SJSA1 (cell line): Measurements from ENCODE around the gene FCN1. TPM values are rescaled to one million over a fixed set of nuclear protein-coding genes. Genes with fewer than 3 reads are reported as not detected.

ENCODE experiments used
- DNase-seq, 2 experiments: peaks; one replicate each; pipeline ENCODE4 v3.0.0-alpha.2; 2015 to 2020; ENCODE audit warnings: low spot score in 2 of 2, low read depth in 1 of 2
- H3K27ac ChIP-seq: fragments of 250-450 bp; sonication (Bioruptor Pico); 2 replicates; pipeline ENCODE4 v1.5.1; 2020; ENCODE audit warnings: mild to moderate bottlenecking, moderate library complexity
- H3K27me3 ChIP-seq: fragments of 250-450 bp; sonication (Bioruptor Pico); replicated peaks from 2 replicates; pipeline ENCODE4 v1.5.1; 2020; ENCODE audit warnings: mild to moderate bottlenecking, moderate library complexity
- H3K36me3 ChIP-seq: fragments of 250-450 bp; sonication (Bioruptor Pico); 2 replicates; pipeline ENCODE4 v1.5.1; 2020; ENCODE audit warnings: mild to moderate bottlenecking
- H3K4me1 ChIP-seq: fragments of 250-450 bp; sonication (Bioruptor Pico); replicated peaks from 2 replicates; pipeline ENCODE4 v1.6.1; 2021; ENCODE audit warnings: mild to moderate bottlenecking
- H3K4me3 ChIP-seq: fragments of 250-450 bp; sonication (Bioruptor Pico); 2 replicates; pipeline ENCODE4 v1.5.1; 2020; ENCODE audit warnings: mild to moderate bottlenecking
- H3K9me3 ChIP-seq: fragments of 250-450 bp; sonication (Bioruptor Pico); replicated peaks from 2 replicates; pipeline ENCODE4 v1.5.1; 2020; ENCODE audit warnings: mild to moderate bottlenecking
- total RNA-seq: library from RNA; depleted of rRNA; stranded (reverse); fragments of >200 nt; shearing (Covaris generic); gene quantifications from 2 replicates; pipeline ENCODE4 v1.2.3, GENCODE V29; 2014

FCN1 gene
- total RNA-seq, 1 experiment from 2014 or later: not detected

DNA sequence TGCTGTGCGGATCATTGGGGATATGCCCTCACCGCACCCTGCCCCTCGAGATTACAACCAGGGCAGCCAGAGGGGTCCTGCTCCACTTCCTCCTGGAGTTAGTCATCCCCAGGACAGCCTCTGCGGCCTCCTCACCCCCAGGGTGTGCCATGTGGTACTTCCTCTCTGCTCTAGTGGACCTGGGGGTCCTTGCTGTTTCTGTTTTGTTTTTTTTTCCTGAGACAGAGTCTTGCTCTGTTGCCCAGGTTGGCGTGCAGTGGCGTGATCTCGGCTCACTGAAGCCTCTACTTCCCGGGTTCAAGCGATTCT is 5.2 kb upstream of the FCN1 start:
- Histone ChIP-seq H3K27me3 (no peaks in the 10 kb centered on the region; the same call in 1 of the 2 replicates), H3K4me1 (no peaks in the 10 kb centered on the region), H3K27ac (no peak overlapping the region), H3K4me3 (no peak overlapping the region), H3K9me3 (no peaks in the 10 kb centered on the region), H3K36me3 (no peaks in the 10 kb centered on the region)
- DNase-seq: peak in 1 of 2 experiments; percentile 12

DNA sequence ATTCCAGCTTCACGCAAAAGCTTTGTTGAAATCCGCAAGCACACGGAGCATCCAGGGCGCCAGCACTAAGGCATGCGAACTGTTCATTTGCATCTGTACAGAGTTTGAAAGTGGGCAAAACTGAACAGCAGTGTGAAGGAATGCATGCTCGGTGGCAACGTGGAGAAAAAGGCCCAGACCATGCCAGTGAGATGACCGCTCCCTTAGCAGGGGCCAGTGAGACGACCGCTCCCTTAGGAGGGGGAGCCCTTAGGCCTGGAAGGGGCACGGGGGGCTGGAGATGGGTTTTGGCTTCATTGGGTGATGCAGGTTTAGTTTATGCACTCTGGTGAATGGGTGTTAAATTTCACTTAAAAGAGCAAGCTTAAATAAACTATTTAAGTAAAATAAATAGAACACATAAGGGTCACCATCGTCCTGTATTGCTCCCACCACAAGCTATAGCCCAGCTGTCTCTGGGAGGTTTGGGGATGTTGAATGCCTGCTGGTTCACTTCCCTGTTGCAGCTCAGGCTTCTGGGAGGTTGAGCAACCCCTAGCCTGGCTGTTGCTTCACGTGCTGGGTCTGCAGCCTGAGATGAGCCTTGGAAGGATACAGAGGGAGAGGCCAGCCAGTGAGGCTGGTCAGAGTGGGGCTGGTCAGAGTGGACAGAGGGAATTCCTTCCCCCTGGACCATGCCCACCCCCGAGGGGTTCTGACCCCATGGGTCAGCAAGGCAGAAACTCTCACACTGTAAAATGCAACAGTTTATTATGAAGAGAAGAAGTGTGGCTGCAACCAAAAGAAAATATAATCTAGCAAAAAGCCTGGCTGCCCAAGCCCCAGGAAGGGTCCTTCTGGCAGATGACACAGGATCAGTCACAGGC is 4.6 kb upstream of the FCN1 start:
- Histone ChIP-seq H3K9me3 (no peaks in the 10 kb centered on the region), H3K4me3 (no peak overlapping the region), H3K27me3 (no peaks in the 10 kb centered on the region; the same call in 1 of the 2 replicates), H3K27ac (no peak overlapping the region), H3K36me3 (no peaks in the 10 kb centered on the region), H3K4me1 (no peaks in the 10 kb centered on the region)
- DNase-seq: peak in 1 of 2 experiments; percentile 26

DNA sequence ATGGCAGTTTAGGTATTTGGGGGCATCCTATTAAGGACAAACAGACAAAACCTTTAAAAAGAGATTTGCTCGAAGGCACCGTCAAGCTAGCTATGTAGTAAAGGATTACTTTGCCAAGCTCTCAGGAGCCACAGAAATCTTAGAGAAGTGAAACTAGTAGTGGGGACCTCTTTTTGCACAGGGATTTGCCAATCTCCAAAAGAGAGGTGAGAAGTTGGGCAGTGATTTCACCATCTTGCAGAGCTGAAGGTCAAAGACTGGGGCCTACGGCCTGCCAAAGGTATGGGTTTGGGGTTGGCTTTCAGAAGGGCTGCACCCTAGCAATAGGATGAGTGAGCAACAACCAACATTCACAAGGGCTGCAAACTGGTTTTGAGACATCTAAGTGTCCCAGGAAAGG is 1.6 kb upstream of the FCN1 start:
- no peaks in the 10 kb centered on the region for H3K36me3 ChIP-seq
- H3K27ac ChIP-seq: no peak overlapping the region
- no peaks in the 10 kb centered on the region; the same call in 1 of the 2 replicates for H3K27me3 ChIP-seq

DNA sequence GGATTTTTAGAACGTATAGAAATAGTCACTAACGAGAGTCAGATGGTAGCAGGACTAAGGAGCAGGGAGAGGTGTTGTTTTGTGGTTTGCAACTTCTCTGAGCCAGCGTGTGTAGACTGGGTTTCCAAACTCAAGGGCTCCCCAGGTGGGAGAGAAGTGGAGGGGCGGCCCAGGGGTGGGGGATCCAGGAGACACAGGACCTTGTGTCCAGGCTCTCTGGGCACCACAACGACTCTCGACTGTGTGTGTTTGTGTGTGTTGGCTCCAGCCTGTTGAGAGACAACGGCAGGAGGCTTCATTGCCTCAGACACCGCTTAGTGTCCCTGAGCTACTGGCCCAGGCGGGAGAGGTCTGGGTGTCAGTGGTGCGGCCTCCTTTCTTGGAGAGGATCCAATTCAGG is 934 bp upstream of the FCN1 start:
- Histone ChIP-seq H3K9me3 (no peaks in the 10 kb centered on the region), H3K36me3 (no peaks in the 10 kb centered on the region), H3K27ac (no peak overlapping the region), H3K4me1 (no peaks in the 10 kb centered on the region), H3K4me3 (no peak overlapping the region), H3K27me3 (no peaks in the 10 kb centered on the region; the same call in 1 of the 2 replicates)
- DNase-seq: peak in 1 of 2 experiments; percentile 26

More for the DNA sequence above, 1.6 kb upstream of the FCN1 start:
- no peak for DNase-seq
- H3K4me3 ChIP-seq: no peak overlapping the region
- H3K4me1 ChIP-seq: no peaks in the 10 kb centered on the region
- H3K9me3 ChIP-seq: no peaks in the 10 kb centered on the region

DNA sequence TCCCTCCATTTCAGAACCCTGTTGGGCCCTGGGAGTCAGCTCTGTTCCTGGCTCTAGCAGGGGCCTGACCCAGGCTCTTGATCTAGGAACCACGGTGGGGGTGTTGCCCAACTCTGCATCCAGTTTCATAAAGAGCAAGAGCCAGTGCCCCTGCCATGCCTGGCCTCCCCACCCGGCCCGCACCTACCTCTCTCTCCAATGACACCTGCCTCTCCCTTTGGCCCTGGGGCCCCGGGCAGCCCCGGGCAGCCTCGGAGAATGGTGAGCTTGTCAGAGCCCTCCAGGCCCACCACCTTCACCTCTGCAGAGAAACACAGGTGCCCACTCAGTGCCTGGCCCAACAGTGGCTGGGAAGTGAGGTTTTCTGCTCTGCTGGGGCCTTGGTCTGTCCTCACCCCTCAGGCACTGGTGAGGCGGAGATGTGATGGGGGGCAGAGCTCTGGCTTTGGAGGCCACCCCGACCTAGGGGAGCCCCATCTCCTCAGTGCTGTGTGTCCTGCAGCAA is 1.5 kb downstream of the FCN1 start:
- H3K27me3 ChIP-seq: peaks cover 3% of the 10 kb centered on the region; the same call in 1 of the 2 replicates

DNA sequence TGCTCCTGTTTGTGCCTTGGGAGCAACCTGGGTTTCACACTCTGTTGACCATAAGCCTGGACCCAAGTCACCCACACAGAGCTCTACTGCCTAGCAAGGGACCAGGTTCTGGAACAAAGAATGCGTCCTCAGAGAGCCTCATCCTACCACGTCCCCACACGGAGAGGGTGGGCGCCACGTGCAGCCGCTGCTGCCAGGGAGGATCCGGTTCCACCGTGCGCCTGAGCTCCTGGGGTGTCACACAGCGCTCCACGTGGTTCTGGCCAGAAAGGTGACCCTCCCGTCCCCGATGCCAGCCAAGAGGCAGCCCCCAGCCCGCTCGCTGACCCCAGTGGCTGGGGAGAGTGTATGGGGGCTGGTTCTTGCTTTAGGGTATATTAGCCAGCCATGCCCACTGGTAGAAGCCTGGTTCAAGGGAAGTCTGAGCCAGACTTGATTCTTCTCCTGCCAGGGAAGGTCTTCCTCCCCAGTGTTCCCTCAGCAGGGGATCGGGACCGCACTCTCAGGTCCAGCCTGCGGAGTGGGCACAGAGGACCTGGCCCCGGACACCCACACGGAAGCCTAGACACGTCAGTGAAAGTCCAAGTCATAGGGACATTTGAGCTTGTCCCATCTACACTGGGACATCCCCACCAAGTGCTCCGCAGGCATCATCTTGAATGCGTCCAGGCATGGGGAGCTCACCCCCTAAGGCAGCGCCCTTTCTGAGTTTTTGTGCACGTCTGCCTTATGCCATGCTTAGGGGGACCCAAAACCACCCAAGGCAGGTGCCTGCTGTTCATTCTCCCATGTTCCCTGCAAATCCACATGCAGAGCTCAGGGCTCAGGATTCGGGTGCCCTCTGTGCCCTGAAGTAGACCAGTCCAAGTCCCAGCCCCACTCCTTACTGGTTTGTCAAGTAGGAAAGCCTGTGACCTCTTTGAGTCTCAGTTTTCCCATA is 2.4 kb downstream of the FCN1 start:
- DNase-seq: peak in 1 of 2 experiments; percentile 22
- Histone ChIP-seq H3K4me1 (no peaks in the 10 kb centered on the region), H3K36me3 (no peaks in the 10 kb centered on the region), H3K27me3 (peaks cover 3% of the 10 kb centered on the region; the same call in 1 of the 2 replicates), H3K4me3 (no peak overlapping the region), H3K27ac (no peak overlapping the region), H3K9me3 (no peaks in the 10 kb centered on the region)

More for the DNA sequence above, 1.5 kb downstream of the FCN1 start:
- Histone ChIP-seq H3K9me3 (no peaks in the 10 kb centered on the region), H3K36me3 (no peaks in the 10 kb centered on the region), H3K4me3 (no peak overlapping the region), H3K4me1 (no peaks in the 10 kb centered on the region), H3K27ac (no peak overlapping the region)
- DNase-seq: peak in 1 of 2 experiments; percentile 34

DNA sequence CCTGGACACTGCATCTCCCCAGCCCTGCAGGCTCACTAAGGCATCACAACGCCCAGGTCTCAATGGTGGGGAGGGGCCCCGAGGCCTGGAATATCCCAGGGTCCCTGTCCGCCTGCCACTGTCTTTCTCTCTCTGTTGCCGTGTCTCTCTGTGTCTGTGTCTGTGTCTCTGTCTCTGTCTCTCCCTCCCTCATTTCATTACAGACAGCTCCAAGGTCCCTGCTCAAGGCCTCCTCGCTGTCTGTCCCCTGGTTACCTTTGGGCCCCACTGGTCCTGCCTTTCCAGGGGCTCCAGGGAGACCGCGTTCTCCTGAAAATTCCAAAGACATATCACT is 3.2 kb downstream of the FCN1 start:
- H3K4me3 ChIP-seq: no peak overlapping the region
- H3K27ac ChIP-seq: no peak overlapping the region
- H3K36me3 ChIP-seq: no peaks in the 10 kb centered on the region
- H3K9me3 ChIP-seq: no peaks in the 10 kb centered on the region
- H3K4me1 ChIP-seq: no peaks in the 10 kb centered on the region
- peaks cover 3% of the 10 kb centered on the region; the same call in 1 of the 2 replicates for H3K27me3 ChIP-seq
- no peak for DNase-seq

DNA sequence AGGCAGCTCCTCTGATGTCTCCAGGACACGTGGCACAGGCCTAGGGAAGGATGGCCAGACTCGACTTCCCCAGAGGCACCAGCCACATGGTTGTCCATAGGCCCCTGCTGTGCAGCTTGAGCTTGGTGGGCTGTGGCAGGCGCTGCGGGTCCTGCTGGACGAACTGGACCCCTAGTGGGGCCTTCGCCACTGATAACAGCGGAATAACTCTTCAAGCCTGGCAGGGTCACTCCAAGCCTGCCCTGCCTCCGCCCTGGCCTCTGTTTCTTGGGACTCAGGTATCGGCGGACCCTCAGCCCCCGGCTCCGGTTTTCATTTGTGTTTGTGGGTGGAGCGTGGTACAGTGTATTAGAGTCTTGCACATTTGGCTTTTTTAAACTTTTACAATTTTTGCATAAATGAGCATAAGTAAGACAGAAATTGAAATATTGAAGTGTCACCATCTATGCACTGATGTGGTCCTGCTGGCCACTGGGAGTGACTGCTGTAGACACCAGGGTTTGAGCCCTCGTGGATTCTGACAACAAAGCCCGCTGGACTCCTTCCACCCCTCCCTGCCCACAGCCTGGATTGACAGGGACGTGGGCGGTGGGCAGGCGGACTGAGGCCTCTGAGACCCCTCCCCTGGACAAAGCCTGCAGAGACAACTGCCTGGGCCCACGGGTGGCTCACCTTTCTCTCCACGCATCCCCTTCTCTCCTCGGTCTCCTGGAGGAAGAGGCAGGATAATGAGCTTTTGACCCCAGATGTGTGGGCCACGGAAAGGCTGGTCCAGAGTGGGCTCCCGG is 3.8 kb downstream of the FCN1 start:
- peaks cover 3% of the 10 kb centered on the region; the same call in 1 of the 2 replicates for H3K27me3 ChIP-seq
- H3K27ac ChIP-seq: no peak overlapping the region
- no peaks in the 10 kb centered on the region for H3K4me1 ChIP-seq
- H3K36me3 ChIP-seq: no peaks in the 10 kb centered on the region
- no peaks in the 10 kb centered on the region for H3K9me3 ChIP-seq
- H3K4me3 ChIP-seq: no peak overlapping the region
- DNase-seq: peak in 1 of 2 experiments; percentile 26

DNA sequence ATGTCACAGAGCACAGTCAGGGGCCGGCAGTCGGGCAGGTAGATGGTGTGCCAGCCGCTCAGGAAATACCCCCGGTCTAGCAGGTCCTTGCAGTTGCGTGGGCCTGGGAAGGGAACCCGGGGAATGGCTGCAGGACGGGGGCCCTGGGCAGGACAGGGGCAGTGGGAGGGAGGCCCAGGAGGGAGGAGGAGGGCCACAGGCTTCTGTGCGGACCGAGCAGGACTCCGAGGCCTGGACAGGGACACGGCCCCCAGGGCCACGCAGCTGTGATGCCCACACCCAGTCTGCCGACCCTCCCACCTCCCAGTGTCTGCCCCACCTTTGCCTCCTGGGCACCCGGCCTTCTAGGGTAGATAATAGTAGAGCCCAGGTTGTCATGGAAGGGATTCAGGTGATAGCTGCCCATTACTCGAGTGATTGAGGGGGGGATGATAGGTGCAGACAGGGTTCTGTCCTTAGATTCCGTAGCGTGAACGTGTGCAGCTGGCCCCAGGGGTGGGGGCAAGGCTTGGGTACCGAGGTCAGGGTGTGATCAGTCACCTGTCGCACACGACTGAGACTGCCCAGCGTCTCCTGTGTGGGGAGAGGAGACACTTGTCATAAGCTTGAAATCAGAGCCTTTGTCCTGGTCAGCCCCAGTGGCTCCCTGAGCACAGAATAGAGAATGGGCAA is 4.5 kb downstream of the FCN1 start:
- Histone ChIP-seq H3K36me3 (no peaks in the 10 kb centered on the region), H3K9me3 (no peaks in the 10 kb centered on the region), H3K4me3 (no peak overlapping the region), H3K4me1 (no peaks in the 10 kb centered on the region), H3K27ac (no peak overlapping the region), H3K27me3 (peaks cover 3% of the 10 kb centered on the region; the same call in 1 of the 2 replicates)
- DNase-seq: peak in 1 of 2 experiments; percentile 30

DNA sequence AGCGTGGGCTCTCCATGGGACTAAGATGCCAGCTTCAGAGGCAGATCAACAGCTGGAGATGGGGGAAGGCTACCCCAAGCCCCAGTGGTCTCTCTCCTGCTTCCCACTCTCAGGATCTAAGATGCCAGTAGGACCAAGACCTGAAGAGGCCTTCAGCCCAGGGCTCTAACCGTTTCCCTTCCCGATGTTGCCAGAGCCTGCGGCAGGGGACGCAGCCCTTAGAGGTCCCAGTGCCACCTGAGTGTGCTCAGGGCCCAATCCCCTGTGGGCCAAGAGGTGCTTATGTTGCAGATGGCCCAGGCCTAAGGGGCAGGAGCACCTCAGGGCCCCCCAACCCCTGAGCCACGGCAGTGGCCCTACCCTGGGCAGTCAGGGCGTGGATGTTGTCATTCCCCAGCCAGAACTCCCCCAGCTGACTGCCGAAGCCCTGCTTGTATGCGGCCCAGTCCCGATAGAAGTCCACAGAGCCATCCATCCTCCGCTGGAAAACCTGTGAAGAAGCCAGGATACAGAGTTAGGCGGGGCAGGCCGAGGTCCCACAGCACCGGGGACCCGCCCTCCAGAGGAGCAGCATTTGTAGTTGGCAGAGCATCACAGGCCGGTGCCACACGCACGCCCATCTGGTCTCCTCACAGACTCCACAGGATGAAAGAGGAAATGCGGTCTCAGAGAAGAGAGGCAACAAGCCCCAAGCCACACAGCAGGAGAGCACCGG is 5.4 kb downstream of the FCN1 start:
- H3K4me1 ChIP-seq: no peaks in the 10 kb centered on the region
- H3K4me3 ChIP-seq: no peak overlapping the region
- peaks cover 6% of the 10 kb centered on the region; the same call in 1 of the 2 replicates for H3K27me3 ChIP-seq
- H3K36me3 ChIP-seq: no peaks in the 10 kb centered on the region
- peak in 1 of 2 experiments; percentile 31 for DNase-seq
- no peak overlapping the region for H3K27ac ChIP-seq
- H3K9me3 ChIP-seq: no peaks in the 10 kb centered on the region

DNA sequence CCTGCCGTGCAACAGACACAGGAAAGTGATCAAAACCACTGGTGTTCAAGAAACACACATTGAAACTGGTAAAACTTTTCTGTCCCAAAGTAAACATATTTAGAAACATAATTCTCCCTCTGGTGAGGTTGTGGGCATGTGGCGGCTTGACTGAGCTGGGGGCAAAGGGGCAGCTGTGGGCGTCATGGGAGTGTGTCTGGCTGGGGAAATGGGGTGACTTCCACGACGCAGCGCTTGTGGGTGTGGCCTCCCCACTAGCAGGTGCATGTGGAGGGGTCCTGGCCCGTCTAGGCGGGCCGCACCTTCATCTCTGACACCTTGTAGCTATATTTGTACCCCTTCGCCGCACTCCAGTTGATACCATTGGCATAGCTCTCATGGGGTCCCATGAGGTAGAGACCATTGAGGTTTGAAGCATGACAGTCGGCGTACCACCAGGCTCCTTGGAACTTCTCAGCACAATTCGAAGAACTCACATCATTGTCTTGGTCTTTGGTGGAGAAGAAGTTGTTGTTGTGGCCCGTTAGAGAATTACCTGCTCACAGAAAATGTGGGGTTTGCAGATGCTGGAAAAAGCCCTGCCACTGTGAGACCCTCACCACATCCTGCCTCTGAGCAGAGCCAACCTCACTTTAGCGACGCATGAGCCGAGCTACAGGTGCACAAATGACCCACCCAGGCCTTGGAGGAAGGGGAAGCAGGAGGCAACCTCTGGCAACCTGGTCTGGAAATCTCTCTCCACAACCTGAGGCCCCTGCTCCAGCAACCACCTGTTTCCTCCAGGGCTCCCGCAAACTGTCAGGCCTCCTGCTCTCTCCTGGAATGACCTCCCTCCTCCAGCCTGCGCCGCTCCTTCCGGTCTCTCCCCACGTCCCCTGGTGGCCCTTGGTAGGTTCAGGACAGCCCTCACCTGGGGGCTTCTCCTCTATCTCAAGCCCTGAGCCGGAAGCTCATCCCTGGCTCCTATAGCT is 7.9 kb downstream of the FCN1 start:
- no peaks in the 10 kb centered on the region for H3K9me3 ChIP-seq
- no peaks in the 10 kb centered on the region for H3K36me3 ChIP-seq
- peaks cover 20% of the 10 kb centered on the region for H3K27me3 ChIP-seq
- no peaks in the 10 kb centered on the region for H3K4me1 ChIP-seq
- H3K27ac ChIP-seq: no peak overlapping the region
- DNase-seq: no peak
- H3K4me3 ChIP-seq: no peak overlapping the region
